IPS DF 4.7 (cell line): Measurements from ENCODE around the gene ADAMTS14.

Experiments used
- DNase-seq: peaks from one replicate; pipeline ENCODE4 v3.0.0-alpha.2; 2013; ENCODE audit warnings: low spot score; ENCODE audit errors: extremely low read depth

The ADAMTS14 gene

GRCh38 chr10:70674560-70675495 lies 2.5 kb downstream of the ADAMTS14 start:
- DNase-seq, result no peak

- no peak for DNase-seq
Measured at GRCh38 chr10:70675496-70676161, 3.3 kb downstream of the ADAMTS14 start.

GRCh38 chr10:70676511-70676910 lies 4.2 kb downstream of the ADAMTS14 start:
- no peak for DNase-seq

GRCh38 chr10:70677016-70677415 lies 4.7 kb downstream of the ADAMTS14 start:
- DNase-seq, result no peak

- no peak for DNase-seq
Measured at GRCh38 chr10:70677620-70678249, 5.4 kb downstream of the ADAMTS14 start.

- DNase-seq, result no peak
Measured at GRCh38 chr10:70678250-70678635, 5.9 kb downstream of the ADAMTS14 start.

- DNase-seq, result no peak
Measured at GRCh38 chr10:70678757-70679489, 6.6 kb downstream of the ADAMTS14 start.

- no peak for DNase-seq
Measured at GRCh38 chr10:70679498-70679897, 7.2 kb downstream of the ADAMTS14 start.

GRCh38 chr10:70680899-70681730 lies 8.8 kb downstream of the ADAMTS14 start:
- no peak for DNase-seq

- DNase-seq, result no peak
Measured at GRCh38 chr10:70681731-70682005, 9.4 kb downstream of the ADAMTS14 start.

GRCh38 chr10:70682920-70683600 lies 10.8 kb downstream of the ADAMTS14 start:
- DNase-seq, result no peak

GRCh38 chr10:70683601-70683934 lies 11.3 kb downstream of the ADAMTS14 start:
- no peak for DNase-seq

GRCh38 chr10:70683940-70684339 lies 11.6 kb downstream of the ADAMTS14 start:
- DNase-seq, result no peak

GRCh38 chr10:70684374-70684773 lies 12.1 kb downstream of the ADAMTS14 start:
- DNase-seq, result no peak

GRCh38 chr10:70684839-70685454 lies 12.6 kb downstream of the ADAMTS14 start:
- no peak for DNase-seq

- no peak for DNase-seq
Measured at GRCh38 chr10:70685455-70685911, 13.2 kb downstream of the ADAMTS14 start.

- no peak for DNase-seq
Measured at GRCh38 chr10:70688828-70689227, 16.5 kb downstream of the ADAMTS14 start.

- DNase-seq, result no peak
Measured at GRCh38 chr10:70689661-70690060, 17.4 kb downstream of the ADAMTS14 start.

GRCh38 chr10:70690589-70690988 lies 18.3 kb downstream of the ADAMTS14 start:
- no peak for DNase-seq

GRCh38 chr10:70691611-70692010 lies 19.3 kb downstream of the ADAMTS14 start:
- DNase-seq, result no peak
